ENCODE data around the gene FRAT1. TPM values are rescaled to one million over a fixed set of nuclear protein-coding genes. Genes with fewer than 3 reads are reported as not detected.

The FRAT1 gene
- total and polyA plus RNA-seq, 2 experiments from 2014 or later = 14.2 TPM

DNA sequence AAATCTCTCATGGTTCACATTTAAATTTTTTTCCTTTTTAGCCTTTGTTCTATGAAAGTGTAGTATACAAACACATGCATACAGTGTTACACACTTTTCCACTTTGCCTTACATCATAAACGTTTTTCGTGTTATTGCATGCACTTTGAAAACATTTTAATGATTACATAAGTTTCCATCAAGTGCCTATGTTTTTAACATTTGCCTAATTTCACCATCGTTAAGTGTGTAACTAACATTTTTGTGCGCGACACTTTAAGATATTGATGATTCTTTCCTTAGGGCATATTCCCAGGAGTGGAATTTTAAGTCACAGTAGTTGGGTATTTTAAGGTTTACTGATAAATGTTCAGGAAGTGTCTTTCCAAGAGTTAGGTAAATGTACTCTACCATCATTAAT is 16.9 kb downstream of the FRAT1 start:
- Histone ChIP-seq H3K4me1 (ENCODE audit: insufficient read depth) (peaks cover 32% of the 10 kb centered on the region), H4K20me1 (ENCODE audit: insufficient read depth, poor library complexity, severe bottlenecking) (no peaks in the 10 kb centered on the region), H3K9me3 (ENCODE audit: low read depth) (no peaks in the 10 kb centered on the region), H3K27ac (no peak overlapping the region), H2AFZ (no peak overlapping the region), H3K36me3 (replicated peaks; ENCODE audit: insufficient read depth, low read depth) (no peaks in the 10 kb centered on the region), H3K9me2 (replicated peaks; ENCODE audit: insufficient read depth) (no peaks in the 10 kb centered on the region), H3K4me2 (peak overlapping the region; percentile 62), H3K27me3 (no peaks in the 10 kb centered on the region), H3K4me3 (no peak overlapping the region), H3K79me2 (peaks cover 27% of the 10 kb centered on the region)
- 39% methylated on average over 5 of the region's 5 CpGs for WGBS (ENCODE audit: low lambda C conversion rate, missing lambda C conversion rate)
- TF ChIP-seq EZH2 (IDR thresholded peaks at IDR 0.05; ENCODE audit: borderline replicate concordance) (no peak), EZH2phosphoT487 (IDR thresholded peaks at IDR 0.05; ENCODE audit: low read depth, severe bottlenecking, unreplicated experiment) (no peak)
- TF ChIP-seq, protein P1, sequence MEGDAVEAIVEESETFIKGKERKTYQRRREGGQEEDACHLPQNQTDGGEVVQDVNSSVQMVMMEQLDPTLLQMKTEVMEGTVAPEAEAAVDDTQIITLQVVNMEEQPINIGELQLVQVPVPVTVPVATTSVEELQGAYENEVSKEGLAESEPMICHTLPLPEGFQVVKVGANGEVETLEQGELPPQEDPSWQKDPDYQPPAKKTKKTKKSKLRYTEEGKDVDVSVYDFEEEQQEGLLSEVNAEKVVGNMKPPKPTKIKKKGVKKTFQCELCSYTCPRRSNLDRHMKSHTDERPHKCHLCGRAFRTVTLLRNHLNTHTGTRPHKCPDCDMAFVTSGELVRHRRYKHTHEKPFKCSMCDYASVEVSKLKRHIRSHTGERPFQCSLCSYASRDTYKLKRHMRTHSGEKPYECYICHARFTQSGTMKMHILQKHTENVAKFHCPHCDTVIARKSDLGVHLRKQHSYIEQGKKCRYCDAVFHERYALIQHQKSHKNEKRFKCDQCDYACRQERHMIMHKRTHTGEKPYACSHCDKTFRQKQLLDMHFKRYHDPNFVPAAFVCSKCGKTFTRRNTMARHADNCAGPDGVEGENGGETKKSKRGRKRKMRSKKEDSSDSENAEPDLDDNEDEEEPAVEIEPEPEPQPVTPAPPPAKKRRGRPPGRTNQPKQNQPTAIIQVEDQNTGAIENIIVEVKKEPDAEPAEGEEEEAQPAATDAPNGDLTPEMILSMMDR (IDR thresholded peaks at IDR 0.05; ENCODE audit: poor library complexity) = no peak
- DNase-seq (ENCODE audit: low spot score) = no peak

DNA sequence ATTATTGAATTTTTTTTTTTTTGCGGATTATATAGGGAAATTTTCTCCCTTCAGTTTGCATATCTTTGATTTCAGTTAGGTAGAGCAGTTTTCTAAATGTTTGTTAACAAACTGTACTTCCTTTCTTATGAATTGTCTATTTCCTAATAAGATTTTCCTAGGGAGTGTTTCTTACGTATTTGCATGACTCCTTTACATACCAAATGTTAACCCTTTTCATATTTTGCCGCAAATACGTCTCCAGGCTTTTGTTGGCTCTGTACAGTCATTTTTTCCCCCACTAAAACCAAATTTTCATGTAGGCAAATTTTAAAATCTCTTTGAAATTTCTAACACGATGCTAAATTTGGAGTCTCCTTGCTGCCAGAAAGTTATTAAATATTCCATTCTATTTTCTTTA is 17.4 kb downstream of the FRAT1 start:
- Histone ChIP-seq H3K4me2 (peak overlapping the region; percentile 62), H3K4me3 (no peak overlapping the region), H2AFZ (no peak overlapping the region), H3K27ac (peak overlapping the region; percentile 55), H3K9me3 (ENCODE audit: low read depth) (no peaks in the 10 kb centered on the region), H3K79me2 (peaks cover 23% of the 10 kb centered on the region), H3K27me3 (no peaks in the 10 kb centered on the region), H3K9me2 (replicated peaks; ENCODE audit: insufficient read depth) (no peaks in the 10 kb centered on the region), H3K36me3 (replicated peaks; ENCODE audit: insufficient read depth, low read depth) (no peaks in the 10 kb centered on the region), H3K4me1 (ENCODE audit: insufficient read depth) (peaks cover 28% of the 10 kb centered on the region), H4K20me1 (ENCODE audit: insufficient read depth, poor library complexity, severe bottlenecking) (no peaks in the 10 kb centered on the region)
- no peak for DNase-seq (ENCODE audit: low spot score)
- TF ChIP-seq EZH2phosphoT487 (IDR thresholded peaks at IDR 0.05; ENCODE audit: low read depth, severe bottlenecking, unreplicated experiment) = no peak
- TF ChIP-seq, protein P1 (IDR thresholded peaks at IDR 0.05; ENCODE audit: poor library complexity) = no peak
- no peak for TF ChIP-seq EZH2 (IDR thresholded peaks at IDR 0.05; ENCODE audit: borderline replicate concordance)
- 17% methylated on average over 5 of the region's 5 CpGs for WGBS (ENCODE audit: low lambda C conversion rate, missing lambda C conversion rate)

DNA sequence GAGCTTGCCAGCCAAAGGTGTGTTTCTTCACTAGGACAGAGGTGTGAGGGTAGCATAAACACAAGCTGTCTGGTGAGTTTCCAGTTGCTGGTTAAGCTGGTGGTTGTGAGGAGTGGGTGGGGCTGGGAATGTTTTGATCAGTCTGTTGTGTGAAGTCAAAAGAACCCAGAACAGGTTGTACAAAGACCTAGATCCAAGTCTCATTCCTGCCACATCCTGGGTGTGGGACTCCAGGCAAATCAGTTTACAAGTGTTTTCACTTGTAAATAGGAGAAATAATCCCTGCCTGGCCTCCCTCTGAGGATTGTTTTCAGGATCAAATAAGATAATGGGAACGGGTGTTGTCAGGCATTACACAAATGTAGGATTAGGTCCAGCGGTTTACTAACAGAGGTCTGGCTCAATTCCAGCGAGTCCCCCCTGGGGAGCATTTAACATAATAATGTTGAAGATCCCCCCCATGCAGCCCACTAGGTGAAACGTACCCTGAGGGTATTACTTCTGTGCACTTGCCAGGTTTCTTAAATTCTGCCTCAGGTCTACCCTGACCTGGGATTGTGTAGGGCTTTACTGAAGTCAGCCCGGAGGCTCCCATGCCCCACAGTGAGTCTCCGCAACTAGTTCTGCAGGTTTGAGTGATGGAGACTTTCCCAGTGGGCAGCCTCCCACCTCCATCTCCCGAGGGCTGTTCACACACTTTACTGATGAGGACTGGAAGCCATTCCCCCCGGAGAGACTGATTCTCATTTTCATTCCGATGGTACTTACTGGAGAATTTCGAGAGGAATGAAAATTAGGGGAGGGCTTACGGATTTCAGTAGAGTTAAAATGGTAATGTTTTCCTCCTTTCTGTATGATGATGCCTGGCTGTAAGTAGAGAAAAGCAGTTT is 18.1 kb downstream of the FRAT1 start:
- Histone ChIP-seq H2AFZ (no peak overlapping the region), H4K20me1 (ENCODE audit: insufficient read depth, poor library complexity, severe bottlenecking) (no peaks in the 10 kb centered on the region), H3K79me2 (peaks cover 15% of the 10 kb centered on the region), H3K4me2 (peak overlapping the region; percentile 62), H3K9me2 (replicated peaks; ENCODE audit: insufficient read depth) (no peaks in the 10 kb centered on the region), H3K9me3 (ENCODE audit: low read depth) (no peaks in the 10 kb centered on the region), H3K27ac (peak overlapping the region; percentile 55), H3K36me3 (replicated peaks; ENCODE audit: insufficient read depth, low read depth) (no peaks in the 10 kb centered on the region), H3K4me3 (no peak overlapping the region), H3K27me3 (no peaks in the 10 kb centered on the region), H3K4me1 (ENCODE audit: insufficient read depth) (peaks cover 21% of the 10 kb centered on the region)
- peak; percentile 45 for DNase-seq (ENCODE audit: low spot score)
- no peak for TF ChIP-seq EZH2 (IDR thresholded peaks at IDR 0.05; ENCODE audit: borderline replicate concordance)
- no peak for TF ChIP-seq EZH2phosphoT487 (IDR thresholded peaks at IDR 0.05; ENCODE audit: low read depth, severe bottlenecking, unreplicated experiment)
- TF ChIP-seq, protein P1 (IDR thresholded peaks at IDR 0.05; ENCODE audit: poor library complexity) = no peak
- 6% methylated on average over 11 of the region's 11 CpGs for WGBS (ENCODE audit: low lambda C conversion rate, missing lambda C conversion rate)
